ENCODE results near the gene CD5L.

DNA sequence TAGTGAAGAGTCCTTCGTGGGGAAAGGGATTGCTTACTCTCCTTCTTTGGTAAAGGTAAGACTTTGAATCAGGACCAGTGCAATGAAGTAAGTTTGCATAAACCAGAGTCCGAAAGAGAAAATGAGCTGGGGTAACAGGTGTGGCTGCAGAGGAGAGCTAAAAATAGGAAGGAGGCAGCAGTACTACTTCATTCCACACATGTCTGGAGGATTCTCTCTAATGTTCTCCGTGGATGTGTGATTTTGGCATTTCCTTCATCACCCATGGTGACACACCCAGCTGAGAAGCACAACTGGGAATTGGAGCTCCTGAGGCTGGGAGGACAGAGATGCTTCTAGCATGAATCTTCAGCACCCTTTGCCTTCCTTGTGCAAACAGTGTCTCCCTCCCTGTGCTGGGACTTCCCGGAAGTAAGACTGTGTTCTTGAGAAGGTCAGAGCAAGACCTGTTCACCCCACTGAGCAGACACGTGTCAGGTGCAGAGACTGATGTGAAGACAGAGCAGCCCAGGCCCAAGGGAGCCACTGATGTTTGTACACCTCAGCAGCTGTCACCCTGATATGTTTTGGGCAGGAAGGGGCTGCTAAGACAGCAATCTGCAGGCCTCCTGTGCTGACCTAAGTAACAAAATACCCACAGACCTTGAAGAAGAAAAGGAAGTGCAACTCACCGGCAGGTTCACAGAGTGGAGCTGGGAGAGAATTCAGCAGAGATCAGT is 35.0 kb downstream of the CD5L start:
- TF ChIP-seq CTCF (conservative IDR thresholded peaks at IDR 0.05) (no peak), EZH2 (IDR thresholded peaks at IDR 0.05; ENCODE audit: low read depth) (no peak)
